Retina (tissue), 1 donor: Measurements from ENCODE around the gene CDCA5.

ENCODE experiments used
- DNase-seq: peaks from one replicate; pipeline ENCODE4 v3.0.0-alpha.2; 2016

Gene CDCA5

DNA sequence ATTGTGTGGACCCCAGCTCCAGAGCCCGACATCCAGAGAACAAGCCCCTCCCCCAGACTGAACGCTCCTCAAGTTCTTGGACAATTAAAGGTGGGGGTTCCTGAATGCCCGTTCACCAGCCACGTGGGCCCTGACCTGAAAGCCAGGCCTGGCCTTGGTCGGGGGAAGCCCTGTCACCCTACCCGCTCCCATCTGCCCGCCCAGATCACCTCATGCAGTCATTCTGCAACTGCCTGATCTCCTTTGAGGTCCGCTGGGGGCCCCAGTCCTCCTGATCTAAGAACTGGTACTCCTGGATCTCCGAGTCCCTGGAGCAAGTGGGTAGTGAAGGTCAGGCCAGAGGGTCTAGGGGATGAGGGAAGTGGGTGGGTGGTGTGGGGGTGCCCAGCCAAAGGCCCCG lies 16.4 kb downstream of the CDCA5 start:
- no peak for DNase-seq

DNA sequence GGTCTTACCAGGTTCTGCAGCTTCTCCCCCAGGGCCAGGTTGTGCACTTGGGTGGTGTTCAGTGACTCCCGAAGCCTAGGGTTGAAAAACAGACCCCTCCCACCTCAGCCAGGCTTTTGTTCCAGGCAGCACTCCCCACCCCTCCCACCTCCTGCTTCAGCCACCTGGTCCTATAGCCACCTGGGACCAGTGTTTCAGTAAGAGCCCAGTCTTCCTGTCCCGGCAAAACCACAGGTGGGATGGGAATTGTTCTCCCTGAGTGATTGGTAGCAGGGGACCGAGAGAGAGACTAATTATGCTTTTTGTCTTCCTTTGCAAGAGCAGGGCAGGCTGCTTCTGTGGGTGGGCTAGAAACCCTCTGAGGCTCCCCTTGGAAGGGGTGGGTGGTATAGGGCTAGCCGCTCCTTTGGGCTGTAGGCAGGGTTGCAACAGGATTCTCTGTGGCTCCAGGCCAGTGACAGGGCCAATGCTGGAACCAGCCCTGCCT lies 17.0 kb downstream of the CDCA5 start:
- DNase-seq: no peak

DNA sequence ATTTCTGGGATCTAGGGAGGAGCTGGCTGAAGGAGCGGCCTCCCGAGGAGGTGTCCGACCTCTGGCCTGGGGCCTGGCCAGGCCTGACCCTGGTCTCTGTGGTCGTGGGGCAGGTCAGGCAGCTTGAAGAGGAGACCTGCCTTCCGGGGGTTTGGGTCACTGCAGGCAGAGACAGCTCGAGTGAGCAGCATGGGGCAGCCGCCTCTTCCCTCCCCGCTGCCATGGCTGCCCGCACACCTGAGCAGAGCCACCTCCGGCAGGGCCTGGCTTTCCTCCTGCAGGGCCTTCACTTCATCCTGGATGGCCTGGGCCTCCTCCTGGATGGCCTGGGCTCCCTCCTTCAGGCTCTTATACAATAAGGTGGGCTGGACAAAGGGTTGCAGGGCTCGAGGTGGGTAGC lies 17.5 kb downstream of the CDCA5 start:
- DNase-seq: no peak

DNA sequence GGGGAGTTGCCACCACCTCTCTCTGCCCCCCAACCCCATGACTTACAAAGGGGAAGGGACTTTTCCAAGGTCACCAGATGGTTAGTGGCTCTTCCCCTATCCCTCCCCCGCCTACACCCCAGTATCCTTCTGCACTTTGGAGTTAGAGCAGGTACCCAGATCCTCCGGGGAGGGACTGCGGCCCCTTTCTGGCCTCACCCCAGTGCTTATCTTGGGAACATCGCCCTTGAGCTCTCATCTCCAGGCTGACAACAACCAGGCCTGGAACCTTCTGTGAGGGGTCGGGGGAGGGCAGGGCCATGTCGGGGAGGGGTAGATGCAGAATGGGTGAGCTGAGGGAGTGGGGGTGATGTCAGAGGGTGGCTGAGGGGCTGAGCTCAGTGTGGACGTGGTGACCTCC lies 18.0 kb downstream of the CDCA5 start:
- DNase-seq: no peak

DNA sequence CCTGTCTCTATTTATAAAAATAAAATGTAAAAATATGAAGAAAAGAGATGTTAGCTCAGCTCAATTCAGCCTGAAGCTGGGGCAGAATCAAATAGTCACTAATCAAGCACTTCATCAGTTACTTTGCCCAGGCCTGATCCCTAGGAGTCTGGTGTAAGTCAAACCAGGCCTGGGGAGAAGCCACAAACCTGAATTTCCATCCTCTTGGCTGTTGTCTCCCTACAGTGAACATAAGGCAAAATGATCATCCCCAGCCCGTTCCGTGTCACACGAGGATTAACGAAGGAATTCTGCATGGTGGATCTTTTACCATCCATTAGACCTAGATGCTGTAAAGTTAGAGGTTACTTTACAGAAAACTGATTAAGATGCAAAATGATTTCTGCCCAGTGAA lies 19.0 kb downstream of the CDCA5 start:
- no peak for DNase-seq

DNA sequence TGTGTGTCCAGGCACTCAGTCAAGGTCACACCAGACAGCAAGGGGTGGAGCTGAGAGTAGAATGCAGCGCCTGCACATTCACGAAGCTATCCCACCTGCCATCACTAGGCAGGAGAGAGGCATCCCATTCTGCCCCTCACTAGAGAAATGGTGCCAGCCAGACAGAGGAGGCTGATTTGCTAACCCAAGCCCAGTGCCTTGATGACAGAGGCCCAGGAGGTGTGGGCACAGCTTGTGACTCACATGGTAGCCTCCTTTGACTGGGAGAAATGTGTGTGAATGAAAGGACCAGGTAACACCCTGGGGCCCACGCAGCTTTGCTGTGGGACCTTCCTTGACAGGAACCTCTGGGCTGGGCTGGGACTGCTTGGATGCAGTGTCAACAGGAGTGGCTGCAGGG lies 20.3 kb downstream of the CDCA5 start:
- no peak for DNase-seq

DNA sequence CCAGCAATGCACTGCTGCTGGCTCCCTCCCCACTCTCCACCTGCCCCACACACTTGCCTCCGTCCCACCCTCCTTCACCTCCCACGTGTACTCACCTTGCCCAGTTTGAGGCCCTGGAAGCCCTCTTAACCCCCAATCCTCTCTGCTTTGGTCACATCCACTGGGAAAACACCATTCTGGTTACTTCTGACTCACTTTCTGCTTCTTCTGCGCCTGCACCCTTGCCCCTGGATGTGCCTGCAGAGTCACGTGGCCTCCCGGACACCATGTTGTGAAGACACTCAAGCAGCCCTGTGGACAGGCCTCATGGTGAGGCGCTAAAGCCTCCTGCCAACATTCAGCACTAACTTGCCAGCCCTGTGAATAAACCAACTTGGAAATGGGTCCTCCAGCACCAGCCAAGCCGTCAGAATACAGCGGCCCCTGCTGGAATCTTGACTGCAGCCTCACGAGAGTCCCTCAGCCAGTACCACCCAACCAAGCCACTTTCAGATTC lies 22.9 kb downstream of the CDCA5 start:
- DNase-seq: no peak

DNA sequence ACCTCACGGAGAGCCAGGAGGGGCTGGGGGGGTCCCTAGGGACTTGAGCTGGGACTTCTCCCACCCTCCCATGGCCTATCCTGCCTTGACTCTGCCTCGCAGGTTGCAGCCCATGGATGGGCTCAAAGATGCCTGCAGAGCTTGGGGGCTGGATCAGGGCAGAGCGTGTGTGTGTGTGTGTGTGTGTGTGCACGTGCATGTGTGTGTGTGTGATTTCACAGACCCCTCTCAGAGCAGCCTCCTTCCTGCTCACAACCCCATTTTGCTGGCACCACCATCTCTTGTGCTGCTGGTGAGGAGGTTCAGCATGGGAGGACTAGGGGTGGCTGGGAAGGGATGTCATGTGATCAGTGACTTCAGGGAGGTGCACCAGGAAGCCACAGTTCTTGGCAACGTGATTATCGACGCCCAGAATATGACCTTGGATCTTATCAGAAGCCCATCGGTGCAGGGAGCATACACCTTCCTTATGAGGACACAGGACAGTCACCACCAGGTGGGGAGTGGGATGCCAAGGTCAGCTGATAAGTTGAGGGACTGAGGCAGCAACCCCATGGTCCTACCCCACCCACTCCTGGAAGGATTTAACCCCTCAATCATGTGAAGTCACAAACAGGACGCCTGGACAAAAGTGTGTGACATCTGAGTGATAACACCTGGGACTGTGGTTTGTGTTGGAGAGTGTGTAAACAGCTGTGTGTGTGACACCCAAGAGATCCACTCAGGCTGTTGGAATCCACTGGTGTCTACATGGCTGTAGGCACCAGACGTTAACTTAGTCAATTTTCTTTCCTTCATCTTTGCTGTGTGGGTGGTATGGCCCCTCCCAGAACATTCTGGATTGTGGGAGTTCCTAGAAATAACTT lies 23.6 kb downstream of the CDCA5 start:
- DNase-seq: no peak

DNA sequence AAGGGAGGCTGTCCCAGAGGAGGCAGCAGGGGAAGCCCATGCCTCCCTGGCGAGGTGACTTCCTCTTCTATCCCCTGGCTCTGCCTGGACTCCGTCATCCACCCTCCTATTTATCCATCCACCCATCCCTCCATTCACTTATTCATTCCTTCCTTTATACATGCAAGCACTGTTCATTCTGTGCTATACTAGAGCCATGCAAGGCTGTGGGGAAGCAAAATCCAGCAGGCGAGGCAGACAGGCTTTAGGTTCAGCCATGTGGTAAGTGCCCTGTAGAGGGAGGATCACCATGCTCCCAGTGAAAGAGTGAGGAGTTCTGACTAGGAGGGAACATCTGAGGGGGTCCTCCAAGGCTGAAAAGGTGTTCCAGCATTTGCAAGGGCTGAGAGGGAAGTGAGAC lies 24.3 kb downstream of the CDCA5 start:
- DNase-seq: no peak

DNA sequence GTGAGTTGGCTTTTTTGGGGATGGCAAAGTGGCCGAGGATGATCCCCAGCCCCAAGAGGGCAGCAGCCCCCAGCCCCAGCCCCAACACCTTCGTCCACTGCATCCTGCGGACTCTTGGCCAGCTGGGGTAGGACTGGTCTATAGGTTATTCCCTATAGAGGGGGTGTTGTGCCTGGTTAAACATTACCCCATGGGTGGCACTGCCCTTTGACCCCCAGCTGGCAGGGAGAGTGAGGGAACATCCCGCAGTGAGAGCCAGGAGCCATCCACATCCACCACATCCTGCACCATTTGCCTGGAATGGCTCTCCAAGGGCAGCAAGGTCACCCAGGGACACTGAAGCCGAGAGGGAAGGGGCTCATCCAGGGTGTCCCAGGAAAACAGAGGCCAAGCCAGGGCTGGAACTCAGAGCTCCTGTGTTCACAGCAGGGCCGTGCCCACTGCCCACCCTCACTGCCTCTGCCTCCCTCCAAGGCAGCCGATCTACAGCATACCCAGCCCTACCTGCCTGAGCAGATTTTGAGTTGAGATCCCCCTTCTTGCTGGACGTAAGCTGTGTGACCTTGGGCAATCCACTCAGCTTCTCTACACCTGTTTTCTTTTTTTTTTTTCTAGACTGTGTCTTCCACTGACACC lies 25.3 kb downstream of the CDCA5 start, which contains the start of gene NAALADL1:
Gene NAALADL1 (minus strand): TSS at position 135 of the 636 bp plus-strand sequence. CDS start 32 bp downstream, at position 103.
- DNase-seq: no peak

DNA sequence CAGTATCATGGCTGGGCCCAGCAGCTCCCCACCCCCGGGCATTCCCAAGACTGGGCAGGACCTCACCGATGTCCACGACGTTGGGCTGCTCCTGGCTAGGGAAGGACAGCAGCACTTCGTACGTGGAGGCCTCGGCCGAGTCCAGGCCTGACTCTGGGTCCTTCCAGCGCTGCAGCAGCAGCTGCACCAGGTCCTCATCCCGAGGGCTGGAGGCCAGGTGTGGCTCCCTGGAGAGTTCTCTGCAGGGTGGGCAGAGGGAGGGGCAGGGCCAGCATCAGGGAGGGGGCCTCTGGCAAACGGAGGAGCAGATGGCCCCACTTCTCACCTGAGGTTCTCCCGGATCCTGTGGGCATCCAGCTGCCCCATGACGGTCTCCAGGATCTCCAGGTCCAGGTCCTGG lies 25.8 kb downstream of the CDCA5 start:
- no peak for DNase-seq

DNA sequence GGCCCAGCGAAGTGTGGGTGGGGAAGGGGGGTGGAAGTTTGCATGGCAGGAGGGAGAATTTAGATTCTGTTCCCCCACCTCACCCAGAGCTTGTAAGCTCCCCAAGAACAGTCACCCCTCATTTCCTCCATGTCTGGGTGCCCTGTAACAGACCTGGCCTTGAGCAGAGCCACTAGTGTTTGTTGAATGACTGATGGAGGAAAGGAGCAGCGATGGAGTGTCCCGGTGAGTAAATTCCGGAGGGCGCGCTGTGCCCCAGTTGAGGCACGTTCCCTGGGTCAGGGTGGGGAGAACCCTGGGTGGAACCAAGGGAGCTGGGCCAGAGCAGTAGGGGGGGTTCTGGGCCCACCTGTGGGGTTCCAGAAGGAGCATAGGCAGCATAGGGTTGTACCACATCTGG lies 26.3 kb downstream of the CDCA5 start:
- DNase-seq: no peak

DNA sequence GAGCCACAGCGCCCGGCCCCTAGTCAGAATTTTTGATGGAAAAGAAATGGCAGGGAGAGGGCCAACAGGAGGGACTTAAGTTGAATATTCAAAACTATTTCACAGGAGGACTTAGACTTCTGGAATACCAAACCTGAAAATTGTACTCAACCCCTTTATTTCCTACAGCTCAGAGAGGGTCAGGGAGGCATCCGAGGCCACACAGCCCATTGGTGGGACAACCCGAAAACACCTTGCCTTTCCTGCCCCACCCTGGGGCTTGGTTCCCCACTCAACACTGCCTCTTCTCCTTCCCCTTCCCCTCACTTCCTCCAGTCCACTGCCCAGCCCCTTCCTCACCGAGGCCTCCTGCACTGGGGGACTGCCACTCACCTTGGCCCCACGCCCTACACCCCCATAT lies 26.8 kb downstream of the CDCA5 start:
- no peak for DNase-seq

DNA sequence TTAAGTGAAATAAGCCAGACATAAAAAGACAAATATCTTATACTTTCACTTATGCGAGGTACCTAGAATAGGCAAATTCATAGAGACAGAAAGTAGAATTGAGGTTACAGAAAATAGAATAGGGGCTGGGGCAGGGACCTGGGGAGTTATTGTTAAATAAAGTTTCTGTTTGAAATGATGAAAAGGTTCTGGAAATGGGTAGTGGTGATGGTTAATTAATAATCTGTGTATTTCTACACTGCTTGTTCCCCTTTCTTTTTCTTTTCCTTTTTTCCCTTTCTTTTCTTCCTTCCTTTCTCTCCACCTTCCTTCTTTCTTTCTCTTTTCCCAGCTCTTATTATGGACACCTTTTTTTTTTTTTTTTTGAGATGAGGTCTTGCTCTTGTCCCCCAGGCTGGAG lies 28.3 kb downstream of the CDCA5 start:
- no peak for DNase-seq

DNA sequence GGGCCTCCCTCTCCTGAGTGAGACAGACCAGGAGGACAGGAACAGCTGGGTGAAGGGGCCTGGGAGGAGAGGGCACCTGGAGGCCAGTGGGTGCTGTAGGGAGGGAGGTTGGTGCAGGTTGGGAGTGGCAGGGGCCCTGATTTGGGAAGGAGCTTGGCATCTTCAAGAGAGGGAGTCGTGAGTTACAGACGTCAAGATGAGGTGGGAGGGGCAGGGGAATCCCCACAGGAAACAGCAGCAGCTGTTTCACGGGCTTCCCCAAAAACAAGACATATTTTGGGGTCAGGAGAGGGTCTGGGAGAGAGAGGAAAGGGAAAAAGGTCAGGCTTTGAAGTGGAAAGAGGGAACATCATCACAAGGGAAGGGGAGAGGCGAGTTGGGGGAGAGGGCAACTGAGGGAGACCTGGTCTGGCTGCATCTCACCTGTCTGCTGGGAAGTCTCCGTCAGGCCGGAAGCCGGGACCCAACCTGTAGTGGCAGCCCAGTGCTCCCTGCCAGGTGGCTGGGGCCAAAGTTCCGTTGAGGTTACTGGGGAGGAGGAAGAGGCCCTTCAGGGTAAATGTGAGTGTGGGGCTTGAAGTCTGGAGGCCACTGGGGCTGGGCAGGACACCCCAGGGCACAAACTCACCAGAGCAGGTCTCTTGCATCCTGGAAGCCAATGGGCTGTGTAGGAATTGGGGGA lies 29.9 kb downstream of the CDCA5 start:
- no peak for DNase-seq

DNA sequence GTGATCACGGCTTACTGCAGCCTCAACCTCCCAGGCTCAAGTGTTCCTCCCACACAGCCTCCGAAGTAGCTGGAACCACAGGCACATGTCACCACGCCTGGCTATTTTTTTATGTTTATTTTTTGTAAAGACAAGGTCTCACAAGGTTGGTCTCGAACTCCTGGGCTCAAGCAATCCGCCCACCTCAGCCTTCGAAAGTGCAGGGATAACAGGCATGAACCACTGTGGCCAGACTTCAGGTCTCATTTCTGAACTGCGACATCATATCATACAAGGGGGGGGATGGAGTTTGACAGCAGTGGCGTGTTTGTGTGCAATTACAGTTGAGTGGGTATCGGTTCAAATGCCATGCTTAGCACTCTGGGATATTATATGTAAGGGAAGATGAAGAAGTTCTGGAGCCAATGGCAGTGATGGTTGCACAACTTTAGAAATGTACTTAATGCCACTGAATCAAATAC lies 32.4 kb downstream of the CDCA5 start:
- DNase-seq: no peak

DNA sequence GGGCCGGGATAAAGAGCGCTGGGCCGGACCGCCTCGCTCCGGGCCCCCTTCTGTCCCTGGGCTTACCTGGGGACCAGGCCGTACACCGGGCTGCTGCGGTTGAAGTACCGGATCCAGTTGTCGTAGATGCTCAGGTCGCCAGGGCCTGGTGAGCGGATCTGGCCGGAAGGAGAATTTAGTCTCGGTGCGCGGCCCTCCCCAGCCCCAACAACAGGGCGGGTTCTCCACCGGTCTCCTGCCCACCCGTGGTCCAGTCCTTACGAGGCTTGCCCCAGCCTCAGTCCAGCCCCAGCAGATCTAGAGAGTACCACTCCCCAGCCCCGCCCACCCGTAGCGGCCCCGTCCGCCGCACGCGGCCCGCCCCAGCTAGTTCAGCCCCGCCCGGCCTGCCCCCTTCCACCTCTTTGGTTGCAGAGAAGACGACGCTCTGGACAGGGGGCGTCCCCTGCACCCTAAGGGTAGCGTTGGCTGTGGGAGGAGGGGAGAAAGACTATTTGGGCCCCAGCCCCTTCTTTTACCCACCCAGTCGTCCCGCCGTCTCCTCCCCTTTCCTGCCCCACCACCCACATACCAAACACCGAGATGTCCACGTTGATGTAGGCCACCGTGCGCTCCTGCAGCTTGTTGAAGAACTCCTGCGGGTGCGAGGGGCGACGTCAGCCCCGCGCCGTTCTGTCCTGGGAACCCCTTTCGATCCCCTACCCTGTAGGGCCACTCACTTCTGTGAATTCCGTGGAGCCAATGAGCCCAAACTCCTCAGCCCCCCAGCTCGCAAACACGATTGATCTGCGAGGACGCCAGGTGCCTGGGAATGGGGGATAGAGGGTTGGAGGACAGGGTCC lies 36.0 kb downstream of the CDCA5 start:
- peak; percentile 41 for DNase-seq

DNA sequence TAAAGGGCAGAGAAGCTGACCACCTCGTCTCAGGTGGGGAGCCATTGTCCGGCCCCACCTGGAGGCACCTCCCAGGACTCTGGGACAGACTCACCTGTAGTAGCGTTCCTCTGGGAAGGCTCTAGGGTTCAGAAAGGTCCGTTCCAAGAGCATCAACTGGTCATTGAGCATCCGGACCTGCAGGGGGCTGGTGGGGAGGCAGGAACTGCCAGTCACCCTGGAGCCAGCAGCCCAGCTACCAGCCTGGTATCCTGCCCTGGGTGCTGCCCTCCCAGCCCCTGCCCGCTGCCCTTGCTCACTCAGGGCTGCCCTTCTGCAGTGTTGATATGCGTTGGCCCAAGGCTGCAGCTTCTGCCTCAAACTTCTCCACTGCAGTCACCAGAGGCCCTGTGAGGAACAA lies 38.1 kb downstream of the CDCA5 start:
- DNase-seq: no peak

DNA sequence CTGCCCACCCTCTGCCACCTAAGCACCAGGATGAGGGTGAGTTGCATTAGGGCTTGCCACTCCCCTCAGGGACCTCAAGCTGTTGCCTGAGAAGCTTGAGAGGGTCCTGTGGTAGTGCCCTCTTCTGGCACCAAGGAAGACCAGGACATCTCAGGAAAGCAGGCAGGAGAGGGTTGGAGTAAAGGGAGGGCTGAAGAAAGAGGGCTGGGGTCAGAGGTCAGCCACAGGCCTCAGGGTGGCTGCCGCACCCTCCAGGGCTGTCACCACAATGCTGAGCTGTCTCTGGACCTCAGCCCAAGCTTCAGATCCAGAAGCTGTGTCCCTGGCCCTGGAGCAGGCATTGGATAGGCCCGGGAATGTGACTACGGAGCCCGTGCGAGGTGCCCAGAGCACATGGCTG lies 38.8 kb downstream of the CDCA5 start:
- no peak for DNase-seq

DNA sequence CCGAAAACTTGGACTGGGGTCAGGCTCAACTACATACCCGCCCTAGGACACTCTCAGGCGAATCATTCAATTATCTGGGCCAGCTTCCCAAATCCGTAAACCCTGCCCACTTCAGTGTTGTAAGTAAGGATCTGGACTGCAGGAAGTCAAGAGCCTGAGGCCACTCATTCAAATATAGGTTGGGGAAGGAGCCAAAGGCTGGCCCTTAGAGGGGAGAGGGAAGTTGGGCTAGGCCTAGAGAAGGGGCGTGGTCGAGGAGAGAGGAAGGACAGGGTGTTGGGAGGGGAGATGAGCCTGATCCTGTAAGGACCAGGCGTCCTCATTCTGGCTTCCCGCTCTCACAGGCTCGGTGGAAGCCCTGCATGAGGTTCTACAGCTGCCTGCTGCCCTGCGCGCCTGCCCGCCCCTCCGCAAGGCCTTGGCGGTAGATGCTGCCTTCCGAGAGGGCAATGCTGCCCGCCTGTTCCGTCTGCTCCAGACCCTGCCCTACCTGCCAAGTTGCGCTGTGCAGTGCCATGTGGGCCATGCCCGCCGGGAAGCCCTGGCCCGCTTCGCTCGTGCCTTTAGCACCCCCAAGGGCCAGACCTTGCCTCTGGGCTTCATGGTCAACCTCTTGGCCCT lies 39.8 kb downstream of the CDCA5 start:
- no peak for DNase-seq

DNA sequence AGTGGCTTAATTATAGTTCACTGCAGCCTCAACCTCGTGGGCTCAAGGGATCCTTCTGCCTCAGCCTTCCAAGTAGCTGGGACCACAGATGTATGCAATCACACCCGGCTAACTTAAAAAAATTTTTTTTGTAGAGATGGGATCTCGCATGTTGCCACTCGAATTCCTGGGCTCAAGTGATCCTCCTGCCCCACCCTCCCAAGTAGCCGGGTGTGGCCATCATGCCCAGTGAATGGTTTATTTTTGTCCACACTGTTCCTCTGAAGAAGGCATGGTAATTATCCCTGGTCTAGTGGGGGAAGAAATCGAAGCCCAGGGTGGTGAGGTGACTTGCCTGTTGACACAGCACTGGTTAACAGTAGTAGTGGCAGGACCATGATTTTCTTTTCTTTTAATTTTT lies 40.9 kb downstream of the CDCA5 start:
- DNase-seq: no peak
